HCT116 (cell line): Measurements from ENCODE around the gene P2RX6. TPM values are rescaled to one million over a fixed set of nuclear protein-coding genes. Genes with fewer than 3 reads are reported as not detected.
"Not testable (repeated sequence)": the region's sequence is repeated elsewhere in the genome, so short reads cannot be mapped to it uniquely, and the experiment has no call there.

Experiments used
- ATAC-seq: fragments of 200-7000 bp; cut with Tn5 transposase; 2 replicates; pipeline ENCODE4 v1.9.1; 2020; ENCODE audit warnings: mild to moderate bottlenecking, moderate library complexity
- BruUV-seq: library from RNA; stranded (reverse); fragments of 400-500 nt; replicated peaks from 2 replicates; lab custom pipeline; 2021; lab: Mats Ljungman, UMichigan
- CTCF ChIA-PET: fragments of 300-600 bp; sonication (Branson Sonifier 250); formaldehyde crosslinking; loops from one replicate; lab custom pipeline; 2021; ENCODE audit warnings: antibody characterized with exemption; lab: Charles Lee
- POLR2A ChIA-PET: fragments of 300-600, 350-600 bp; sonication (Branson Sonifier 250); formaldehyde crosslinking; loops from one replicate; lab custom pipeline; 2021; ENCODE audit warnings: antibody characterized with exemption; lab: Charles Lee
- RAD21 ChIA-PET, 2 experiments: fragments of 300-600 bp; sonication (Branson Sonifier 250); formaldehyde crosslinking; loops; one replicate each; lab custom pipeline; 2023; ENCODE audit warnings: low total read pairs in 2 of 2; ENCODE audit not compliant: uncharacterized antibody in 2 of 2, unreplicated experiment in 2 of 2, low non-redundant PET in 1 of 2; lab: Charles Lee
- DNase-seq: peaks from one replicate; pipeline ENCODE4 v3.0.0-alpha.2; 2010; ENCODE audit warnings: low read depth, low spot score
- H2AFZ ChIP-seq: fragments of 200-600 bp; shearing (Covaris generic), sonication (generic); 2 replicates; pipeline ENCODE4 v1.6.1; 2017; ENCODE audit warnings: low read depth, mixed run types, mixed read lengths, antibody characterized with exemption, low read length; ENCODE audit not compliant: poor library complexity, severe bottlenecking
- H3K27ac ChIP-seq: 2 replicates; pipeline ENCODE4 v1.5.1; 2012; ENCODE audit warnings: low read depth, low read length
- H3K27me3 ChIP-seq: fragments of 200-600 bp; sonication (generic); 2 replicates; pipeline ENCODE4 v1.6.1; 2016; ENCODE audit warnings: mixed run types, low read length, mixed read lengths; ENCODE audit not compliant: insufficient read depth
- H3K36me3 ChIP-seq, 2 experiments: fragments of 200-500 bp in 1 of 2; fragments of 200-600 bp in 1 of 2; sonication (Bioruptor generic) in 1 of 2; sonication (generic) in 1 of 2; 2 replicates each; pipeline versions ENCODE4 v1.5.1 to v1.6.1; 2014 to 2016; ENCODE audit warnings: low read length in 2 of 2, inconsistent platforms in 1 of 2, mixed read lengths in 1 of 2, mixed run types in 1 of 2; ENCODE audit not compliant: insufficient read depth in 2 of 2, control insufficient read depth in 1 of 2
- H3K4me1 ChIP-seq, 2 experiments: fragments of 200-600 bp in 1 of 2; sonication (generic) in 1 of 2; 2 replicates each; pipeline versions ENCODE4 v1.5.1 to v1.6.1; 2012 to 2017; ENCODE audit warnings: low read length in 2 of 2, inconsistent platforms in 1 of 2, mild to moderate bottlenecking in 1 of 2, mixed read lengths in 1 of 2, mixed run types in 1 of 2, moderate library complexity in 1 of 2; ENCODE audit not compliant: insufficient read depth in 2 of 2, control insufficient read depth in 1 of 2
- H3K4me2 ChIP-seq: fragments of 200-600 bp; sonication (generic); 2 replicates; pipeline ENCODE4 v1.6.1; 2017; ENCODE audit warnings: mixed run types, low read length, mixed read lengths
- H3K4me3 ChIP-seq, 2 experiments: fragments of 200-600 bp in 1 of 2; sonication (generic) in 1 of 2; replicated peaks in 1 of 2; 2 replicates each; pipeline ENCODE4 v1.5.1; 2011 to 2016; ENCODE audit warnings: low read length in 2 of 2, control low read depth in 1 of 2, low read depth in 1 of 2, mild to moderate bottlenecking in 1 of 2, mixed read lengths in 1 of 2, mixed run types in 1 of 2
- H3K79me2 ChIP-seq: fragments of 200-600 bp; sonication (generic); 2 replicates; pipeline ENCODE4 v1.6.1; 2017; ENCODE audit warnings: mild to moderate bottlenecking, mixed run types, low read length, moderate library complexity, mixed read lengths; ENCODE audit not compliant: insufficient read depth
- H3K9ac ChIP-seq: fragments of 200-600 bp; sonication (generic); 2 replicates; pipeline ENCODE4 v1.6.1; 2016; ENCODE audit warnings: low read length, mixed read lengths
- H3K9me2 ChIP-seq: fragments of 200-600 bp; sonication (generic), shearing (Covaris generic); 2 replicates; pipeline ENCODE4 v1.6.1; 2017; ENCODE audit warnings: mixed run types, mild to moderate bottlenecking, moderate library complexity; ENCODE audit not compliant: insufficient read depth
- H3K9me3 ChIP-seq, 2 experiments: fragments of 200-500 bp in 1 of 2; fragments of 200-600 bp in 1 of 2; sonication (Bioruptor generic) in 1 of 2; sonication (generic) in 1 of 2; 2 replicates each; pipeline ENCODE4 v1.6.1; 2014 to 2017; ENCODE audit warnings: low read length in 2 of 2, mixed read lengths in 2 of 2, inconsistent platforms in 1 of 2, low read depth in 1 of 2, mild to moderate bottlenecking in 1 of 2, mixed run types in 1 of 2, moderate library complexity in 1 of 2; ENCODE audit not compliant: control insufficient read depth in 1 of 2, insufficient read depth in 1 of 2
- H4K20me1 ChIP-seq: fragments of 200-600 bp; sonication (generic), shearing (Covaris generic); 2 replicates; pipeline ENCODE4 v1.6.1; 2017; ENCODE audit warnings: mixed run types, mild to moderate bottlenecking, moderate library complexity; ENCODE audit not compliant: insufficient read depth
- EGR1 ChIP-seq: IDR thresholded peaks from 2 replicates; pipeline ENCODE4 v1.6.1; 2012; ENCODE audit warnings: low read depth
- ELF1 ChIP-seq: IDR thresholded peaks from 2 replicates; pipeline ENCODE4 v1.6.1; 2012; ENCODE audit warnings: low read depth, borderline replicate concordance
- EZH2 ChIP-seq: fragments of 200-600 bp; sonication (generic); IDR thresholded peaks from 2 replicates; pipeline ENCODE4 v1.6.1; 2017; ENCODE audit warnings: antibody characterized with exemption, mixed run types
- RAD21 ChIP-seq: IDR thresholded peaks from 2 replicates; pipeline ENCODE4 v1.6.1; 2012; ENCODE audit warnings: low read depth, mild to moderate bottlenecking
- ZNF274 ChIP-seq: fragments of 200-500 bp; sonication (Bioruptor generic); IDR thresholded peaks from 2 replicates; pipeline ENCODE4 v1.6.1; 2014; ENCODE audit warnings: mild to moderate bottlenecking, low read depth, low read length, inconsistent platforms
- intact Hi-C: fragments of 100-400 bp; cut with micrococcal nuclease; formaldehyde crosslinking; loops from 2 replicates; pipeline ENCODE4 v1.10.0; 2022
- total RNA-seq: library from RNA; stranded (reverse); gene quantifications from one replicate; pipeline ENCODE4 v1.2.1, GENCODE V29; 2021; ENCODE audit not compliant: unreplicated experiment
- TF ChIP-seq, protein P1 (sequence below): IDR thresholded peaks from 2 replicates; pipeline ENCODE4 v1.6.1; 2012

Gene P2RX6
- total RNA-seq, 1 experiment from 2014 or later = 0.20 TPM

DNA sequence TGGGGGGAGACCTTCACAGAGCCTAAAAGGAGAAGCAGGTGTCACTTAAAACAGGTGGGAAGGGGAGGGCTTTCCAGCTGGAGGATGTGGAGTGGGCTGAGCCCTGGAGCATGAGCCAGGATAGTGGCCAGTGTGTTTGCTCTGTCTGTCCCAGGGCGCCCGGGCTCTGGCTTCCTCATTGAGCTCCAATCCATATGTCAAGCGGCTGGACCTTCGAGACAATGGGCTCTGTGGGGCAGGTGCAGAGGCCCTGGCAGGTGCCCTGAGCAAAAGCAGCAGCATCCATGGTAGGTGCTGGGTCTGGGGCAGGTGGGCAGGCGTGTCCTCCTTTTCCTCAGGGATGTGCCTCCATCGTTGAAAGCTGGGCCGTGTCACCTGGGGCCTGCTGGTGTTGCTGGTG is 32.8 kb downstream of the P2RX6 start:
- Histone ChIP-seq H3K27me3 (no peaks in the 10 kb centered on the region), H3K9ac (no peak overlapping the region), H3K27ac (no peak overlapping the region), H4K20me1 (no peaks in the 10 kb centered on the region), H3K4me3 (no peak overlapping the region), H3K79me2 (no peaks in the 10 kb centered on the region), H3K36me3 (no peaks in the 10 kb centered on the region), H3K9me3 (no peaks in the 10 kb centered on the region), H3K9me2 (no peaks in the 10 kb centered on the region), H3K4me2 (no peak overlapping the region), H3K4me1 (peaks cover 0 to 24% of the 10 kb centered on the region in 2 experiments; a peak in 2 of 4 replicates), H2AFZ (no peak overlapping the region)
- no peak for DNase-seq
- ChIA-PET POLR2A (no interaction called here), CTCF (interaction anchor here (1.6 kb wide), 1 partner anchor 55 kb away, joined by 3 read pairs; no protein-coding TSS in a partner anchor), RAD21 (no interaction called here)
- no peak for ATAC-seq
- TF ChIP-seq EZH2 = no peak
- no peak for TF ChIP-seq ZNF274
- TF ChIP-seq ELF1 = no peak
- no peak for TF ChIP-seq EGR1
- no peak for TF ChIP-seq RAD21
- TF ChIP-seq, protein P1, sequence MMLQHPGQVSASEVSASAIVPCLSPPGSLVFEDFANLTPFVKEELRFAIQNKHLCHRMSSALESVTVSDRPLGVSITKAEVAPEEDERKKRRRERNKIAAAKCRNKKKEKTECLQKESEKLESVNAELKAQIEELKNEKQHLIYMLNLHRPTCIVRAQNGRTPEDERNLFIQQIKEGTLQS = no peak
- BruUV-seq = no TSS peak
- intact Hi-C loops = no loop called here

DNA sequence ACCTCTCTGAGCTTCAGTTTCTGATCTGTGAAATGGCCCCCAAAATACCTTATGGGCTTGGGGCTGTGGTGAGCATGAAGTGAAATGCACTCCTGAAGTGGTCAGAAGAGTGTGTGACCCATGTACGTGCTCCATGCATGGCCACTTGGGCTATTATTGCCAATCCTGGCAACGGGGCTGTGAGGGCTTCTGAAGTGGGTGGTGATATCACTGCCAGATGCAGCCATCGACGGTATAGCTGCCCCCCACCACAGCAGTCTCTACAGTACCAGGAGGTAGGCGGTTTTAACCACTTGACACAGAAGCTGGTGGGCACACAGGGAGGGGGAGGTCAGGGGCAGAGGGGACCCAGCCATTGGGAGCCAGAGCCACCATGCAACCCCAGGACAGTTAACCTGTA is 33.5 kb downstream of the P2RX6 start:
- DNase-seq, BruUV-seq, H3K4me2 ChIP-seq, H3K9me3 ChIP-seq, RAD21 ChIA-PET, intact Hi-C loops, H3K4me3 ChIP-seq, H4K20me1 ChIP-seq, POLR2A ChIA-PET, H3K79me2 ChIP-seq, H3K27me3 ChIP-seq, H3K9me2 ChIP-seq, H3K36me3 ChIP-seq, H3K9ac ChIP-seq, ATAC-seq, CTCF ChIA-PET, H2AFZ ChIP-seq, H3K27ac ChIP-seq: not testable (repeated sequence)
- H3K4me1 ChIP-seq = peaks cover 0 to 19% of the 10 kb centered on the region in 2 experiments; a peak in 2 of 4 replicates

DNA sequence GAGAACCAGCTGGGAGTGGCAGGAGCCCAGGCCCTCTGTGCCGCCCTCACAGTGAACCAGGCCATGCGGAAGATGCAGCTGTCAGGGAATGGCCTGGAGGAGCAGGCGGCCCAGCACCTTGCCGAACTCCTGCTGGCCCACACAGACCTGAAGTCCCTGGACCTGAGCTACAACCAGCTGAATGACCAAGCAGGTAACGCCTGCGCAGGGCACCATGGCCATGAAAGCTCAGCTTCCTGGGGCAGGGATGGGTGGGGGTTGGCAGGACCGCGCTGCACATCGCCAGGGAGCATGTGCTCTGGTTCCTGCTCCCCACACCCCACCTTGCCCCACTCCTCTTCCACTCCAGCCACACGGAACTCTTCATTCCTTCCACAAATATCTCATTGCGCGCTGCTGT is 34.0 kb downstream of the P2RX6 start:
- POLR2A ChIA-PET, H4K20me1 ChIP-seq, DNase-seq, H3K9me3 ChIP-seq, H3K79me2 ChIP-seq, H3K9ac ChIP-seq, H3K27ac ChIP-seq, intact Hi-C loops, RAD21 ChIA-PET, BruUV-seq, H3K4me3 ChIP-seq, H3K4me2 ChIP-seq, ATAC-seq, H2AFZ ChIP-seq, CTCF ChIA-PET, H3K36me3 ChIP-seq, H3K27me3 ChIP-seq, H3K9me2 ChIP-seq: not testable (repeated sequence)
- peaks cover 0 to 13% of the 10 kb centered on the region in 2 experiments; a peak in 2 of 4 replicates for H3K4me1 ChIP-seq
